ENCODE data around the gene NOP9. TPM values are rescaled to one million over a fixed set of nuclear protein-coding genes. Genes with fewer than 3 reads are reported as not detected.

The NOP9 gene
- total RNA-seq, 4 donors from 2014 or later, result 16.6 to 29.2 (median 21.6) TPM

DNA sequence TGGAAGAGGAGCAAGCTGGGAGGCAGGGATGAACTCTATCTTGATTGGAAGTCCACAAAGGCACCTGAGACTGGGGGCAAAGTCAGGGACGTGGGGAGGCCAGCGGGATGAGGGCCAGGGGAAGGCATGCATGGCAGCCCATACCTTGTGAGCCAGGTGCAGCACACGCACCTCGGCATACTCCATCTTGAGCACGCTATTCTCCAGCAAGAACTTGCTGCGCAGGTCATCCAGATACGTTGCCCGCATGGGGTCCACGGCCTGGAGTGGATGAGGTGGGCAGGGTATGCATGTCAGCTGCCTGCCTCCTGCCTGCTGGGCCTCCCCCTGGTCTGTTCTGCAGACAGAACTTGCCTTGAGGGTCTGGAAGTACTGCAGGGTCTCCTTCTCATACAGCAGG lies 32.1 kb upstream of the NOP9 start:
- no peak overlapping the region for H3K4me3 ChIP-seq
- H3K27me3 ChIP-seq, result no peaks in the 10 kb centered on the region
- peaks cover 6 to 13% (median 12%) of the 10 kb centered on the region in 4 donors for H3K4me1 ChIP-seq
- no peak for TF ChIP-seq EP300 (IDR thresholded peaks at IDR 0.05)
- TF ChIP-seq CTCF (IDR thresholded peaks at IDR 0.05), result no peak
- H3K9me3 ChIP-seq, result no peaks in the 10 kb centered on the region
- DNase-seq (ENCODE audit: extremely low spot score), result no peak
- intact Hi-C loops (cut with DNase I), result no loop called here
- H3K27ac ChIP-seq (replicated peaks in 1 of 4), result no peak overlapping the region
- H3K36me3 ChIP-seq, result peaks cover 20 to 61% (median 47%) of the 10 kb centered on the region in 4 donors
- WGBS, result 94% methylated on average over 9 of the region's 9 CpGs

DNA sequence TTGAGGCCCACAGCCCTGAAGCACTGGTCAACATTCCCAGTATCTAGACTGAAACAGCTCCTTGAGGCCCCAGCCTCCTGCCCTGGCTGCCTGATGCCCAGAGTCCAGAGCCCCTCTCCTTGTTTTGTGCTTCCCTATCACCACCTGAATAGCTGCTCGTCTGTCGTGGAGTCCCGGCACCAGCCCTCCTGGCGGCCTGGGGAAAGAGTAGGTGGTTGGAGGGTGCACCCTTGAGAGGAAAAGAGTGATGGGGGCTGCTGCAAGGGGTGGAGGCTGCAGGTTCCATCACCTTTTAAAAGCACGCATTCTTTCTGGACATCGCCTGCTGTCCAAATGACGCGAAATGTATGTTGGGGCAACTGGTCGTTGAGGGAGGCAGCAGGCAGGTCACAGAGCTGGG lies 31.4 kb upstream of the NOP9 start:
- H3K4me3 ChIP-seq, result no peak overlapping the region
- no peak for DNase-seq (ENCODE audit: extremely low spot score)

GRCh38 chr14:24269368-24269767 lies 30.3 kb upstream of the NOP9 start:
- Histone ChIP-seq H3K4me3 (no peak overlapping the region), H3K27ac (replicated peaks in 1 of 4) (no peak overlapping the region), H3K4me1 (peaks cover 10 to 13% (median 12%) of the 10 kb centered on the region in 4 donors), H3K27me3 (no peaks in the 10 kb centered on the region), H3K36me3 (peaks cover 20 to 57% (median 44%) of the 10 kb centered on the region in 4 donors), H3K9me3 (no peaks in the 10 kb centered on the region)
- DNase-seq (ENCODE audit: extremely low spot score), result no peak
- WGBS, result 95% methylated on average over 8 of the region's 8 CpGs
- intact Hi-C loops (cut with DNase I), result no loop called here
- no peak for TF ChIP-seq EP300 (IDR thresholded peaks at IDR 0.05)
- TF ChIP-seq POLR2AphosphoS5 (IDR thresholded peaks at IDR 0.05), result no peak
- TF ChIP-seq CTCF (IDR thresholded peaks at IDR 0.05), result no peak
- no peak for TF ChIP-seq POLR2A (IDR thresholded peaks at IDR 0.05; ENCODE audit: low read depth)

More for the DNA sequence above, 31.4 kb upstream of the NOP9 start:
- intact Hi-C loops (cut with DNase I), result no loop called here
- peaks cover 6 to 13% (median 12%) of the 10 kb centered on the region in 4 donors for H3K4me1 ChIP-seq
- no peaks in the 10 kb centered on the region for H3K27me3 ChIP-seq
- 84% methylated on average over 7 of the region's 9 CpGs for WGBS
- H3K27ac ChIP-seq (replicated peaks in 1 of 4), result no peak overlapping the region
- no peak for TF ChIP-seq CTCF (IDR thresholded peaks at IDR 0.05)
- TF ChIP-seq POLR2A (IDR thresholded peaks at IDR 0.05; ENCODE audit: low read depth), result no peak
- TF ChIP-seq EP300 (IDR thresholded peaks at IDR 0.05), result no peak
- TF ChIP-seq POLR2AphosphoS5 (IDR thresholded peaks at IDR 0.05), result no peak
- no peaks in the 10 kb centered on the region for H3K9me3 ChIP-seq
- H3K36me3 ChIP-seq, result peaks cover 20 to 61% (median 47%) of the 10 kb centered on the region in 4 donors

- no peak overlapping the region for H3K27ac ChIP-seq (replicated peaks in 1 of 4)
- WGBS, result 98% methylated on average over 7 of the region's 14 CpGs
- DNase-seq (ENCODE audit: extremely low spot score), result no peak
- H3K4me3 ChIP-seq, result no peak overlapping the region
- H3K9me3 ChIP-seq, result no peaks in the 10 kb centered on the region
- peaks cover 10 to 13% (median 12%) of the 10 kb centered on the region in 4 donors for H3K4me1 ChIP-seq
- H3K36me3 ChIP-seq, result peaks cover 20 to 52% (median 41%) of the 10 kb centered on the region in 4 donors
- intact Hi-C loops (cut with DNase I), result no loop called here
- H3K27me3 ChIP-seq, result no peaks in the 10 kb centered on the region
- TF ChIP-seq CTCF (IDR thresholded peaks at IDR 0.05), result no peak
- TF ChIP-seq EP300 (IDR thresholded peaks at IDR 0.05), result no peak
- no peak for TF ChIP-seq POLR2AphosphoS5 (IDR thresholded peaks at IDR 0.05)
- no peak for TF ChIP-seq POLR2A (IDR thresholded peaks at IDR 0.05; ENCODE audit: low read depth)
Measured at GRCh38 chr14:24269910-24270536, 29.6 kb upstream of the NOP9 start.

All from esophagus muscularis mucosa (tissue), 4 donors.